ENCODE measurements around the gene DDX27.

DNA sequence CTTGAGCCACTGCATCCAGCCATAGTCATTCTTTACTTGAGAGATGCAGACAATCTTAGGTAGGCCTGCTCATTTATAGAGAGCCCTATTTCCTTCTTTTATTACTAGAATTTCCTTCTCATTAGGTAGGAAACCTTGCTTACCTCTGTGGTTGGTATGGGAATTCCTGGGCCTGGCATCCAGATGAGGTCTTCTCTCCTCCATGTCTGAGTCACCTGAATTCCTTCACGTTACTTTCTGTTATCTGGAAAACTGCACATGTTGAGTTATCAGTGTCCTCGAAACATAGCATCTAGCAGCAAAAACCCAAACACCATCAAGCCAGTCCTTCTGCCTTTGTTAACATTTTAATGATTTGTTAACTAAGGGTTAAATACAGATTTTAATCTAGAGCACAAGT is 56.4 kb downstream of the DDX27 start:
- TF ChIP-seq, protein P1, sequence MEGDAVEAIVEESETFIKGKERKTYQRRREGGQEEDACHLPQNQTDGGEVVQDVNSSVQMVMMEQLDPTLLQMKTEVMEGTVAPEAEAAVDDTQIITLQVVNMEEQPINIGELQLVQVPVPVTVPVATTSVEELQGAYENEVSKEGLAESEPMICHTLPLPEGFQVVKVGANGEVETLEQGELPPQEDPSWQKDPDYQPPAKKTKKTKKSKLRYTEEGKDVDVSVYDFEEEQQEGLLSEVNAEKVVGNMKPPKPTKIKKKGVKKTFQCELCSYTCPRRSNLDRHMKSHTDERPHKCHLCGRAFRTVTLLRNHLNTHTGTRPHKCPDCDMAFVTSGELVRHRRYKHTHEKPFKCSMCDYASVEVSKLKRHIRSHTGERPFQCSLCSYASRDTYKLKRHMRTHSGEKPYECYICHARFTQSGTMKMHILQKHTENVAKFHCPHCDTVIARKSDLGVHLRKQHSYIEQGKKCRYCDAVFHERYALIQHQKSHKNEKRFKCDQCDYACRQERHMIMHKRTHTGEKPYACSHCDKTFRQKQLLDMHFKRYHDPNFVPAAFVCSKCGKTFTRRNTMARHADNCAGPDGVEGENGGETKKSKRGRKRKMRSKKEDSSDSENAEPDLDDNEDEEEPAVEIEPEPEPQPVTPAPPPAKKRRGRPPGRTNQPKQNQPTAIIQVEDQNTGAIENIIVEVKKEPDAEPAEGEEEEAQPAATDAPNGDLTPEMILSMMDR (IDR thresholded peaks at IDR 0.05): no peak
- TF ChIP-seq POLR2A (IDR thresholded peaks at IDR 0.05): no peak
